ENCODE data around the gene P2RY8. TPM values are rescaled to one million over a fixed set of nuclear protein-coding genes. Genes with fewer than 3 reads are reported as not detected.

Gene P2RY8
- polyA plus RNA-seq, 6 donors from 2014 or later, result 227 to 320 (median 275) TPM

- Mint-ChIP-seq H3K36me3 (no peaks in the 10 kb centered on the region), H3K4me3 (peak overlapping the region; percentile 93 to 100 (median 98)), H3K4me1 (peaks cover 19 to 37% (median 20%) of the 10 kb centered on the region in 3 donors), H3K9me3 (no peaks in the 10 kb centered on the region), H3K27me3 (no peaks in the 10 kb centered on the region), H3K27ac (peak overlapping the region; percentile 98 to 100 (median 99))
- peak; percentile 16 to 20 for ATAC-seq (ENCODE audit: low read depth in 2 of 2)
- peak; percentile 55 for DNase-seq
Observed at GRCh38 chrX:1535241-1536041, 1.5 kb downstream of the P2RY8 start.

- H3K4me1 Mint-ChIP-seq, result peaks cover 19 to 37% (median 20%) of the 10 kb centered on the region in 3 donors
- peak overlapping the region; percentile 98 to 100 (median 99) for H3K27ac Mint-ChIP-seq
- DNase-seq (peak; percentile 44), ATAC-seq (ENCODE audit: low read depth in 2 of 2) (peak; percentile 15 to 24)
- no peaks in the 10 kb centered on the region for H3K9me3 Mint-ChIP-seq
- H3K36me3 Mint-ChIP-seq, result no peaks in the 10 kb centered on the region
- H3K4me3 Mint-ChIP-seq, result peak overlapping the region; percentile 93 to 100 (median 98)
- no peaks in the 10 kb centered on the region for H3K27me3 Mint-ChIP-seq
Observed at GRCh38 chrX:1534301-1535168, 2.5 kb downstream of the P2RY8 start.

GRCh38 chrX:1533058-1533457 lies 3.9 kb downstream of the P2RY8 start:
- Mint-ChIP-seq H3K4me1 (peaks cover 19 to 33% (median 20%) of the 10 kb centered on the region in 3 donors), H3K27me3 (no peaks in the 10 kb centered on the region), H3K27ac (peak overlapping the region in 3 of 6 donors; percentile 37 to 92 (median 41)), H3K36me3 (no peaks in the 10 kb centered on the region), H3K9me3 (no peaks in the 10 kb centered on the region), H3K4me3 (peak overlapping the region in 3 of 8 donors; percentile 23 to 51 (median 44))
- DNase-seq, result no peak
- no peak for ATAC-seq (ENCODE audit: low read depth in 2 of 2)

- H3K9me3 Mint-ChIP-seq, result no peaks in the 10 kb centered on the region
- peaks cover 6 to 22% (median 11%) of the 10 kb centered on the region in 3 donors for H3K4me1 Mint-ChIP-seq
- H3K27ac Mint-ChIP-seq, result no peak overlapping the region
- no peaks in the 10 kb centered on the region for H3K36me3 Mint-ChIP-seq
- no peaks in the 10 kb centered on the region for H3K27me3 Mint-ChIP-seq
- no peak for ATAC-seq (ENCODE audit: low read depth in 2 of 2)
- no peak overlapping the region for H3K4me3 Mint-ChIP-seq
- DNase-seq, result no peak
Observed at GRCh38 chrX:1531096-1531890, 5.7 kb downstream of the P2RY8 start.

GRCh38 chrX:1529756-1530155 lies 7.2 kb downstream of the P2RY8 start:
- Mint-ChIP-seq H3K4me3 (no peak overlapping the region), H3K27me3 (no peaks in the 10 kb centered on the region), H3K4me1 (peaks cover 6 to 13% (median 7%) of the 10 kb centered on the region in 3 donors), H3K27ac (no peak overlapping the region), H3K9me3 (no peaks in the 10 kb centered on the region), H3K36me3 (no peaks in the 10 kb centered on the region)
- ATAC-seq (ENCODE audit: low read depth in 2 of 2) (no peak), DNase-seq (no peak)

GRCh38 chrX:1529328-1529727 lies 7.7 kb downstream of the P2RY8 start:
- Mint-ChIP-seq H3K4me3 (no peak overlapping the region), H3K36me3 (no peaks in the 10 kb centered on the region), H3K27me3 (no peaks in the 10 kb centered on the region), H3K27ac (no peak overlapping the region), H3K4me1 (peaks cover 5 to 9% (median 6%) of the 10 kb centered on the region in 3 donors), H3K9me3 (no peaks in the 10 kb centered on the region)
- ATAC-seq (ENCODE audit: low read depth in 2 of 2) (no peak), DNase-seq (no peak)

- Mint-ChIP-seq H3K4me3 (no peak overlapping the region), H3K27ac (no peak overlapping the region), H3K9me3 (no peaks in the 10 kb centered on the region), H3K4me1 (peaks cover 3 to 7% (median 6%) of the 10 kb centered on the region in 3 donors), H3K27me3 (no peaks in the 10 kb centered on the region), H3K36me3 (no peaks in the 10 kb centered on the region)
- ATAC-seq (ENCODE audit: low read depth in 2 of 2) (no peak), DNase-seq (no peak)
Observed at GRCh38 chrX:1528884-1529203, 8.1 kb downstream of the P2RY8 start.

- H3K27ac Mint-ChIP-seq, result no peak overlapping the region
Observed at GRCh38 chrX:1528186-1528883, 8.7 kb downstream of the P2RY8 start.

GRCh38 chrX:1527457-1527856 lies 9.5 kb downstream of the P2RY8 start:
- no peak for ATAC-seq (ENCODE audit: low read depth in 2 of 2)
- H3K36me3 Mint-ChIP-seq, result no peaks in the 10 kb centered on the region
- no peaks in the 10 kb centered on the region for H3K9me3 Mint-ChIP-seq
- peaks cover 4 to 8% (median 6%) of the 10 kb centered on the region in 3 donors for H3K4me1 Mint-ChIP-seq
- no peak overlapping the region for H3K4me3 Mint-ChIP-seq
- no peak for DNase-seq
- no peak overlapping the region for H3K27ac Mint-ChIP-seq
- H3K27me3 Mint-ChIP-seq, result no peaks in the 10 kb centered on the region

More at GRCh38 chrX:1528186-1528883, 8.7 kb downstream of the P2RY8 start:
- ATAC-seq (ENCODE audit: low read depth in 2 of 2) (no peak), DNase-seq (no peak)
- no peaks in the 10 kb centered on the region for H3K9me3 Mint-ChIP-seq
- H3K27me3 Mint-ChIP-seq, result no peaks in the 10 kb centered on the region
- H3K4me1 Mint-ChIP-seq, result peaks cover 3 to 8% (median 8%) of the 10 kb centered on the region in 3 donors
- H3K4me3 Mint-ChIP-seq, result no peak overlapping the region
- H3K36me3 Mint-ChIP-seq, result no peaks in the 10 kb centered on the region

GRCh38 chrX:1526565-1526964 lies 10.4 kb downstream of the P2RY8 start:
- DNase-seq, result no peak
- H3K4me1 Mint-ChIP-seq, result peaks cover 10 to 17% (median 12%) of the 10 kb centered on the region in 3 donors
- no peak for ATAC-seq (ENCODE audit: low read depth in 2 of 2)
- no peaks in the 10 kb centered on the region for H3K27me3 Mint-ChIP-seq
- H3K9me3 Mint-ChIP-seq, result no peaks in the 10 kb centered on the region
- H3K4me3 Mint-ChIP-seq, result no peak overlapping the region
- H3K27ac Mint-ChIP-seq, result no peak overlapping the region
- H3K36me3 Mint-ChIP-seq, result peaks cover 0 to under 1% of the 10 kb centered on the region in 2 donors

GRCh38 chrX:1525583-1526355 lies 11.2 kb downstream of the P2RY8 start:
- H3K36me3 Mint-ChIP-seq, result peaks cover 0 to 8% of the 10 kb centered on the region in 2 donors
- DNase-seq, result no peak
- H3K27ac Mint-ChIP-seq, result no peak overlapping the region
- ATAC-seq (ENCODE audit: low read depth in 2 of 2), result no peak
- H3K4me1 Mint-ChIP-seq, result peaks cover 16 to 24% (median 20%) of the 10 kb centered on the region in 3 donors
- no peaks in the 10 kb centered on the region for H3K27me3 Mint-ChIP-seq
- H3K9me3 Mint-ChIP-seq, result peaks cover 0 to 3% (median 0%) of the 10 kb centered on the region in 7 donors
- H3K4me3 Mint-ChIP-seq, result no peak overlapping the region

Measured in naive B cell (primary cell).